Measurements from ENCODE around the gene UBE2M. TPM values are rescaled to one million over a fixed set of nuclear protein-coding genes. Genes with fewer than 3 reads are reported as not detected.

Gene UBE2M
- polyA plus RNA-seq, 1 of the 3 experiments (the other 2 are of a cell fraction): 135 TPM

DNA sequence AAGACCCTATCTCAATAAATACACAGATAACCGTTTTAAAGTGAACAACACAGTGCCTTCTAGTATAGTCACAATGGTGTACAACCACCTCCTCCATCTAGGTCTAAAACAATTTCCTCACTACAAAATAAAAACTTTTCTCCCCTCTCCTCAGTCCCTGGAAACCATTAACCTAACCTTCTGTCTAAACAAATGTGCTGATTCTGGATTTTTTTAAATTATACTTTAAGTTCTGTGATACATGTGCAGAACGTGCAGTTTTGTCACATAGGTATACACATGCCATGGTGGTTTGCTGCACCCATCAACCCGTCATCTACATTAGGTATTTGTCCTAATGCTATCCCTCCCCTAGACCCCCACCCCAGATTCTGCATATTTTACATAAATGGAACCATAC lies 29.0 kb downstream of the UBE2M start:
- H4K20me1 ChIP-seq (ENCODE audit: insufficient read depth): no peaks in the 10 kb centered on the region
- no peak overlapping the region for H2AFZ ChIP-seq (ENCODE audit: low read depth)
- H3K9me2 ChIP-seq: no peaks in the 10 kb centered on the region
- H3K27ac ChIP-seq (ENCODE audit: low read depth in 2 of 2, low read length in 1 of 2): no peak overlapping the region
- ChIA-PET POLR2A (no interaction called here), CTCF (no interaction called here)
- no peak for TF ChIP-seq EZH2phosphoT487 (IDR thresholded peaks at IDR 0.05; ENCODE audit: borderline replicate concordance, low read depth)
- TF ChIP-seq, protein P1, sequence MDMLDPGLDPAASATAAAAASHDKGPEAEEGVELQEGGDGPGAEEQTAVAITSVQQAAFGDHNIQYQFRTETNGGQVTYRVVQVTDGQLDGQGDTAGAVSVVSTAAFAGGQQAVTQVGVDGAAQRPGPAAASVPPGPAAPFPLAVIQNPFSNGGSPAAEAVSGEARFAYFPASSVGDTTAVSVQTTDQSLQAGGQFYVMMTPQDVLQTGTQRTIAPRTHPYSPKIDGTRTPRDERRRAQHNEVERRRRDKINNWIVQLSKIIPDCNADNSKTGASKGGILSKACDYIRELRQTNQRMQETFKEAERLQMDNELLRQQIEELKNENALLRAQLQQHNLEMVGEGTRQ (IDR thresholded peaks at IDR 0.05; ENCODE audit: borderline replicate concordance, low read depth, low read length): no peak
- TF ChIP-seq, protein P2, sequence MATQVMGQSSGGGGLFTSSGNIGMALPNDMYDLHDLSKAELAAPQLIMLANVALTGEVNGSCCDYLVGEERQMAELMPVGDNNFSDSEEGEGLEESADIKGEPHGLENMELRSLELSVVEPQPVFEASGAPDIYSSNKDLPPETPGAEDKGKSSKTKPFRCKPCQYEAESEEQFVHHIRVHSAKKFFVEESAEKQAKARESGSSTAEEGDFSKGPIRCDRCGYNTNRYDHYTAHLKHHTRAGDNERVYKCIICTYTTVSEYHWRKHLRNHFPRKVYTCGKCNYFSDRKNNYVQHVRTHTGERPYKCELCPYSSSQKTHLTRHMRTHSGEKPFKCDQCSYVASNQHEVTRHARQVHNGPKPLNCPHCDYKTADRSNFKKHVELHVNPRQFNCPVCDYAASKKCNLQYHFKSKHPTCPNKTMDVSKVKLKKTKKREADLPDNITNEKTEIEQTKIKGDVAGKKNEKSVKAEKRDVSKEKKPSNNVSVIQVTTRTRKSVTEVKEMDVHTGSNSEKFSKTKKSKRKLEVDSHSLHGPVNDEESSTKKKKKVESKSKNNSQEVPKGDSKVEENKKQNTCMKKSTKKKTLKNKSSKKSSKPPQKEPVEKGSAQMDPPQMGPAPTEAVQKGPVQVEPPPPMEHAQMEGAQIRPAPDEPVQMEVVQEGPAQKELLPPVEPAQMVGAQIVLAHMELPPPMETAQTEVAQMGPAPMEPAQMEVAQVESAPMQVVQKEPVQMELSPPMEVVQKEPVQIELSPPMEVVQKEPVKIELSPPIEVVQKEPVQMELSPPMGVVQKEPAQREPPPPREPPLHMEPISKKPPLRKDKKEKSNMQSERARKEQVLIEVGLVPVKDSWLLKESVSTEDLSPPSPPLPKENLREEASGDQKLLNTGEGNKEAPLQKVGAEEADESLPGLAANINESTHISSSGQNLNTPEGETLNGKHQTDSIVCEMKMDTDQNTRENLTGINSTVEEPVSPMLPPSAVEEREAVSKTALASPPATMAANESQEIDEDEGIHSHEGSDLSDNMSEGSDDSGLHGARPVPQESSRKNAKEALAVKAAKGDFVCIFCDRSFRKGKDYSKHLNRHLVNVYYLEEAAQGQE (IDR thresholded peaks at IDR 0.05; ENCODE audit: low read depth, low read length): no peak
- TF ChIP-seq EP300 (IDR thresholded peaks at IDR 0.05; ENCODE audit: borderline replicate concordance in 1 of 2, low read depth in 1 of 2, low read length in 1 of 2): no peak
- no peak for TF ChIP-seq RFX5 (IDR thresholded peaks at IDR 0.05; ENCODE audit: low read length)
- TF ChIP-seq MEF2A (IDR thresholded peaks at IDR 0.05; ENCODE audit: borderline replicate concordance, low read depth): no peak
- no peak for TF ChIP-seq RCOR1 (IDR thresholded peaks at IDR 0.05; ENCODE audit: low read length)
- no peak for TF ChIP-seq POLR2AphosphoS5 (IDR thresholded peaks at IDR 0.05; ENCODE audit: low read depth, low read length)
- TF ChIP-seq TEAD4 (IDR thresholded peaks at IDR 0.05; ENCODE audit: borderline replicate concordance, insufficient read depth): no peak
- TF ChIP-seq TCF12 (IDR thresholded peaks at IDR 0.05): no peak
- TF ChIP-seq CHD2 (IDR thresholded peaks at IDR 0.05; ENCODE audit: low read length, partially characterized antibody): no peak
- TF ChIP-seq FOSL2 (IDR thresholded peaks at IDR 0.05; ENCODE audit: borderline replicate concordance, low read depth): no peak
- TF ChIP-seq JUND (IDR thresholded peaks at IDR 0.05): no peak
- TF ChIP-seq SIN3A (IDR thresholded peaks at IDR 0.05; ENCODE audit: borderline replicate concordance, low read depth, low read length): no peak
- no peak for TF ChIP-seq NRF1 (IDR thresholded peaks at IDR 0.05; ENCODE audit: low read depth, low read length)
- no peak for TF ChIP-seq IRF3 (IDR thresholded peaks at IDR 0.05; ENCODE audit: low read depth, low read length)
- no peaks in the 10 kb centered on the region for H3K36me3 ChIP-seq (replicated peaks in 1 of 2; ENCODE audit: control insufficient read depth in 1 of 2, insufficient read depth in 2 of 2, low read length in 1 of 2)
- H3F3A ChIP-seq (replicated peaks; ENCODE audit: insufficient read depth): no peaks in the 10 kb centered on the region
- H3K4me3 ChIP-seq (ENCODE audit: low read depth in 2 of 2, low read length in 1 of 2): no peak overlapping the region
- H3K27me3 ChIP-seq (ENCODE audit: insufficient read depth): peaks cover 22% of the 10 kb centered on the region; the same call in 1 of the 2 replicates
- H3K9ac ChIP-seq: no peak overlapping the region
- H3K4me1 ChIP-seq (ENCODE audit: control insufficient read depth in 1 of 2, insufficient read depth in 2 of 2, low read depth in 1 of 2, low read length in 1 of 2): no peaks in the 10 kb centered on the region; a peak in 1 of 4 replicates
- H3K4me2 ChIP-seq: no peak overlapping the region
- 28% methylated on average over 3 of the region's 3 CpGs for WGBS (ENCODE audit: low lambda C conversion rate)
- no peak for DNase-seq
- H3K79me2 ChIP-seq (ENCODE audit: insufficient read depth): no peaks in the 10 kb centered on the region
- H3K9me3 ChIP-seq: no peaks in the 10 kb centered on the region
